ENCODE measurements around the gene SPTB. TPM values are rescaled to one million over a fixed set of nuclear protein-coding genes. Genes with fewer than 3 reads are reported as not detected.

SPTB gene
- total and polyA plus RNA-seq, 9 of the 15 experiments (the other 6 are each of a cell fraction or from before 2014, with no cell fraction given) = 0.21 to 45.9 (median 11.7) TPM

- 0 out of 4 replicates have a peak overlapping the region, but pooled peaks of 1 of the 2 experiments have one; percentile 67 for H3K9ac ChIP-seq (ENCODE audit: insufficient read depth in 1 of 2, low read depth in 2 of 2, low read length in 2 of 2)
- no peak overlapping the region for H2AFZ ChIP-seq (ENCODE audit: low read depth, low read length)
- ChIA-PET POLR2A (interaction anchor here (0.7 to 1.6 kb wide), 8 partner anchors 9 to 181 kb away, joined by 3 to 8 read pairs (median 3); no protein-coding TSS in a partner anchor), CTCF (ENCODE audit: low intra/inter-chr PET ratio) (interaction anchor here (4.7 kb wide), 1 partner anchor 68 kb away, joined by 44 read pairs; no protein-coding TSS in a partner anchor)
- no peaks in the 10 kb centered on the region for H3K9me3 ChIP-seq (replicated peaks; ENCODE audit: control insufficient read depth, insufficient read depth, low read depth, low read length)
- intact Hi-C loops (cut with micrococcal nuclease) = loop anchor here (5.0 kb wide), 1 partner anchor 69 kb away; no protein-coding TSS in a partner anchor
- H3K27me3 ChIP-seq (ENCODE audit: control insufficient read depth in 2 of 2, insufficient read depth in 2 of 2, low read length in 2 of 2) = no peaks in the 10 kb centered on the region
- ATAC-seq (peak; percentile 92), FAIRE-seq (peak; percentile 37), DNase-seq (ENCODE audit: extremely low read depth in 1 of 4, low spot score in 3 of 4) (peak; percentile 64 to 77 (median 72))
- no peak overlapping the region for H3K4me3 ChIP-seq
- in situ Hi-C loops (cut with MboI) = loop anchor here (5.0 kb wide), 1 partner anchor 64 kb away; no protein-coding TSS in a partner anchor
- peaks cover 15% of the 10 kb centered on the region; the same call in 1 of the 2 replicates for H4K20me1 ChIP-seq (replicated peaks; ENCODE audit: control insufficient read depth, insufficient read depth, low read length)
- BruUV-seq (replicated peaks) = no TSS peak
- WGBS (ENCODE audit: insufficient coverage, low coverage, missing lambda C conversion rate) = 6% methylated on average over 12 of the region's 15 CpGs
- peak overlapping the region; percentile 25; the same call in 1 of the 2 replicates for H3K4me2 ChIP-seq (ENCODE audit: insufficient read depth, low read length)
- H3K36me3 ChIP-seq (ENCODE audit: control insufficient read depth, insufficient read depth, low read length) = peaks cover 34% of the 10 kb centered on the region; the same call in 2 of the 3 replicates
- peaks cover 3% of the 10 kb centered on the region for H3K9me1 ChIP-seq (ENCODE audit: control insufficient read depth, insufficient read depth, low read length)
- H3K79me2 ChIP-seq (ENCODE audit: control insufficient read depth, insufficient read depth, low read length) = peaks cover 48% of the 10 kb centered on the region
- peaks cover 24 to 36% of the 10 kb centered on the region in 2 experiments; a peak in 4 of 5 replicates for H3K4me1 ChIP-seq (replicated peaks in 1 of 2; ENCODE audit: control insufficient read depth in 2 of 2, insufficient read depth in 2 of 2, low read length in 2 of 2)
- no peak overlapping the region for H3K27ac ChIP-seq (ENCODE audit: extremely low read depth, low read depth, low read length)
- peak; percentile 81 for TF ChIP-seq REST (IDR thresholded peaks at IDR 0.05; ENCODE audit: borderline replicate concordance)
- TF ChIP-seq REST (CRISPR knock-in tag; IDR thresholded peaks at IDR 0.05; ENCODE audit: low read depth) = no peak
- TF ChIP-seq, protein P1, sequence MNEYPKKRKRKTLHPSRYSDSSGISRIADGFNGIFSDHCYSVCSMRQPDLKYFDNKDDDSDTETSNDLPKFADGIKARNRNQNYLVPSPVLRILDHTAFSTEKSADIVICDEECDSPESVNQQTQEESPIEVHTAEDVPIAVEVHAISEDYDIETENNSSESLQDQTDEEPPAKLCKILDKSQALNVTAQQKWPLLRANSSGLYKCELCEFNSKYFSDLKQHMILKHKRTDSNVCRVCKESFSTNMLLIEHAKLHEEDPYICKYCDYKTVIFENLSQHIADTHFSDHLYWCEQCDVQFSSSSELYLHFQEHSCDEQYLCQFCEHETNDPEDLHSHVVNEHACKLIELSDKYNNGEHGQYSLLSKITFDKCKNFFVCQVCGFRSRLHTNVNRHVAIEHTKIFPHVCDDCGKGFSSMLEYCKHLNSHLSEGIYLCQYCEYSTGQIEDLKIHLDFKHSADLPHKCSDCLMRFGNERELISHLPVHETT (CRISPR knock-in tag; conservative IDR thresholded peaks at IDR 0.05 in 1 of 2, IDR thresholded peaks at IDR 0.05 in 1 of 2) = no peak
- peak; percentile 77 to 93 for TF ChIP-seq RAD21 (CRISPR knock-in tag; conservative IDR thresholded peaks at IDR 0.05 in 1 of 2, IDR thresholded peaks at IDR 0.05 in 1 of 2)
- peak; percentile 29 to 75; a peak in 2 of 4 replicates for TF ChIP-seq MAZ (CRISPR knock-in tag; conservative IDR thresholded peaks at IDR 0.05 in 1 of 2, IDR thresholded peaks at IDR 0.05 in 1 of 2)
- no peak for TF ChIP-seq ZBTB12 (CRISPR knock-in tag; IDR thresholded peaks at IDR 0.05)
- TF ChIP-seq, protein P2, sequence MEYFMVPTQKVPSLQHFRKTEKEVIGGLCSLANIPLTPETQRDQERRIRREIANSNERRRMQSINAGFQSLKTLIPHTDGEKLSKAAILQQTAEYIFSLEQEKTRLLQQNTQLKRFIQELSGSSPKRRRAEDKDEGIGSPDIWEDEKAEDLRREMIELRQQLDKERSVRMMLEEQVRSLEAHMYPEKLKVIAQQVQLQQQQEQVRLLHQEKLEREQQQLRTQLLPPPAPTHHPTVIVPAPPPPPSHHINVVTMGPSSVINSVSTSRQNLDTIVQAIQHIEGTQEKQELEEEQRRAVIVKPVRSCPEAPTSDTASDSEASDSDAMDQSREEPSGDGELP (CRISPR knock-in tag; IDR thresholded peaks at IDR 0.05; ENCODE audit: borderline replicate concordance) = peak; percentile 89
These were observed 56.3 kb downstream of the SPTB start for GRCh38 chr14:64823305-64823861.

Measured in K562 (cell line).